RWPE1 (cell line): ENCODE data around the gene PIANP.

Experiments
- CTCF ChIA-PET: fragments of 350-600 bp; sonication (Branson Sonifier 250); formaldehyde crosslinking; extraction: SDS; loops from one replicate; lab custom pipeline; 2021; lab: Yijun Ruan, JAX
- POLR2A ChIA-PET: fragments of 400-600 bp; formaldehyde crosslinking; extraction: SDS; loops from one replicate; lab custom pipeline; 2020; ENCODE audit warnings: antibody characterized with exemption; ENCODE audit not compliant: low non-redundant PET; lab: Yijun Ruan, JAX
- DNase-seq: peaks from one replicate; pipeline ENCODE4 v3.0.0; 2012; ENCODE audit warnings: low spot score
- H3K27ac ChIP-seq: fragments of 450-650 bp; 2 replicates; pipeline ENCODE4 v1.5.1; 2017
- CTCF ChIP-seq: fragments of 450-650 bp; conservative IDR thresholded peaks from 2 replicates; pipeline ENCODE4 v1.5.1; 2017; ENCODE audit warnings: low read depth, mild to moderate bottlenecking

PIANP gene

GRCh38 chr12:6662602-6662905 lies 38.1 kb downstream of the PIANP start:
- ChIA-PET POLR2A (no interaction called here), CTCF (no interaction called here)
- H3K27ac ChIP-seq: peak overlapping the region; percentile 69
- DNase-seq: peak; percentile 56
- no peak for TF ChIP-seq CTCF

GRCh38 chr12:6653987-6654386 lies 46.6 kb downstream of the PIANP start:
- H3K27ac ChIP-seq: no peak overlapping the region
- no peak for DNase-seq
- ChIA-PET CTCF (interaction anchor here (0.6 kb wide), 1 partner anchor 14 kb away, joined by 3 read pairs; no protein-coding TSS in a partner anchor), POLR2A (no interaction called here)
- no peak for TF ChIP-seq CTCF

- CTCF ChIA-PET: interaction anchor here (0.6 to 0.7 kb wide), 2 partner anchors 9 to 435 kb away, joined by 3 to 5 read pairs; no protein-coding TSS in a partner anchor
- TF ChIP-seq CTCF: no peak
- DNase-seq: no peak
- POLR2A ChIA-PET: no interaction called here
- no peak overlapping the region for H3K27ac ChIP-seq
Observed at GRCh38 chr12:6653342-6653741, 47.3 kb downstream of the PIANP start.

GRCh38 chr12:6652391-6652790 lies 48.2 kb downstream of the PIANP start:
- H3K27ac ChIP-seq: no peak overlapping the region
- ChIA-PET POLR2A (no interaction called here), CTCF (interaction anchor here (0.6 to 0.7 kb wide), 2 partner anchors 17 to 183 kb away, joined by 4 read pairs; no protein-coding TSS in a partner anchor)
- no peak for DNase-seq
- no peak for TF ChIP-seq CTCF

- H3K27ac ChIP-seq: no peak overlapping the region
- no peak for DNase-seq
- no peak for TF ChIP-seq CTCF
- POLR2A ChIA-PET: no interaction called here
- CTCF ChIA-PET: no interaction called here
Observed at GRCh38 chr12:6650832-6651231, 49.8 kb downstream of the PIANP start.

- ChIA-PET CTCF (interaction anchor here (0.7 kb wide), 1 partner anchor 659 kb away, joined by 3 read pairs; no protein-coding TSS in a partner anchor), POLR2A (no interaction called here)
- H3K27ac ChIP-seq: no peak within 1 kb of the TSS
- TF ChIP-seq CTCF: no peak
- DNase-seq: peak; percentile 26
Observed at GRCh38 chr12:6647083-6647604, 53.5 kb downstream of the PIANP start, which contains the start of gene ACRBP. ACRBP (minus strand) TSS chr12:6647432; CDS start chr12:6647366, 66 bp downstream.
